ENCODE results near the gene MESP1.

Gene MESP1

GRCh38 chr15:89747708-89748682 lies 3.1 kb downstream of the MESP1 start:
- POLR2A ChIA-PET = no interaction called here
- no peak for TF ChIP-seq CTCF (IDR thresholded peaks at IDR 0.05; ENCODE audit: control extremely low read depth, extremely low read depth, low read depth, missing control alignments)
- DNase-seq (ENCODE audit: extremely low spot score) = no peak
- CTCF ChIA-PET = interaction anchor here (1.1 to 6.1 kb wide), 4 partner anchors 7 to 127 kb away, joined by 5 to 45 read pairs (median 32); no protein-coding TSS in a partner anchor

- POLR2A ChIA-PET = no interaction called here
- no peak for TF ChIP-seq CTCF (IDR thresholded peaks at IDR 0.05; ENCODE audit: control extremely low read depth, extremely low read depth, low read depth, missing control alignments)
- CTCF ChIA-PET = no interaction called here
- no peak for DNase-seq (ENCODE audit: extremely low spot score)
These were observed 4.7 kb downstream of the MESP1 start for GRCh38 chr15:89746386-89746780.

GRCh38 chr15:89745768-89746167 lies 5.3 kb downstream of the MESP1 start:
- POLR2A ChIA-PET = no interaction called here
- no peak for TF ChIP-seq CTCF (IDR thresholded peaks at IDR 0.05; ENCODE audit: control extremely low read depth, extremely low read depth, low read depth, missing control alignments)
- CTCF ChIA-PET = interaction anchor here (1.2 kb wide), 1 partner anchor 11 kb away, joined by 3 read pairs; no protein-coding TSS in a partner anchor
- DNase-seq (ENCODE audit: extremely low spot score) = no peak

- no peak for DNase-seq (ENCODE audit: extremely low spot score)
- TF ChIP-seq CTCF (IDR thresholded peaks at IDR 0.05; ENCODE audit: control extremely low read depth, extremely low read depth, low read depth, missing control alignments) = no peak
- POLR2A ChIA-PET = no interaction called here
- CTCF ChIA-PET = interaction anchor here (1.2 kb wide), 1 partner anchor 10 kb away, joined by 3 read pairs; no protein-coding TSS in a partner anchor
These were observed 5.9 kb downstream of the MESP1 start for GRCh38 chr15:89745131-89745530.

- CTCF ChIA-PET = interaction anchor here (1.0 to 2.1 kb wide), 4 partner anchors 9 to 131 kb away, joined by 3 to 5 read pairs (median 4); no protein-coding TSS in a partner anchor
- TF ChIP-seq CTCF (IDR thresholded peaks at IDR 0.05; ENCODE audit: control extremely low read depth, extremely low read depth, low read depth, missing control alignments) = no peak
- DNase-seq (ENCODE audit: extremely low spot score) = no peak
- POLR2A ChIA-PET = no interaction called here
These were observed 7.5 kb downstream of the MESP1 start for GRCh38 chr15:89743594-89743993.

GRCh38 chr15:89743011-89743410 lies 8.0 kb downstream of the MESP1 start:
- ChIA-PET CTCF (interaction anchor here (1.1 to 2.1 kb wide), 3 partner anchors 9 to 18 kb away, joined by 3 to 5 read pairs (median 3); no protein-coding TSS in a partner anchor), POLR2A (no interaction called here)
- no peak for TF ChIP-seq CTCF (IDR thresholded peaks at IDR 0.05; ENCODE audit: control extremely low read depth, extremely low read depth, low read depth, missing control alignments)
- DNase-seq (ENCODE audit: extremely low spot score) = no peak
